ENCODE results near the gene UBFD1. TPM values are rescaled to one million over a fixed set of nuclear protein-coding genes. Genes with fewer than 3 reads are reported as not detected.
A peak's percentile ranks its signal among the peaks of the same experiment; 100 is the strongest.

Gene UBFD1
- polyA plus RNA-seq, 3 donors = 8.0 to 8.9 (median 8.0) TPM

- H3K9ac ChIP-seq (ENCODE audit: insufficient read depth, low read length, poor library complexity, severe bottlenecking) = no peak overlapping the region
- Mint-ChIP-seq H3K36me3 (peaks cover 33 to 51% of the 10 kb centered on the region in 2 donors), H3K4me3 (no peak overlapping the region), H3K9me3 (no peaks in the 10 kb centered on the region), H3K27ac (peak overlapping the region in 1 of 7 donors; percentile 68), H3K4me1 (peaks cover 28% of the 10 kb centered on the region), H3K27me3 (ENCODE audit: low read depth in 3 of 3) (no peaks in the 10 kb centered on the region)
- no peaks in the 10 kb centered on the region for H3K27me3 ChIP-seq (ENCODE audit: control insufficient read depth in 2 of 2, insufficient read depth in 2 of 2, low read length in 2 of 2)
- no peak for DNase-seq
- no peaks in the 10 kb centered on the region for H3K79me2 ChIP-seq (ENCODE audit: insufficient read depth, low read length)
- intact Hi-C loops (cut with micrococcal nuclease) = no loop called here
- H3K4me2 ChIP-seq (replicated peaks; ENCODE audit: extremely low read depth, low read length, poor library complexity, severe bottlenecking) = no peak overlapping the region
- no peaks in the 10 kb centered on the region for H4K20me1 ChIP-seq (ENCODE audit: insufficient read depth, low read length)
- no peak overlapping the region for H3K4me3 ChIP-seq (replicated peaks in 1 of 3; ENCODE audit: low read depth in 2 of 3, low read length in 3 of 3)
- H3K4me1 ChIP-seq (ENCODE audit: control insufficient read depth in 1 of 2, insufficient read depth in 2 of 2, low read length in 2 of 2) = peaks cover 23 to 26% of the 10 kb centered on the region in 2 donors
- no peak for TF ChIP-seq CTCF (IDR thresholded peaks at IDR 0.05)
- WGBS (ENCODE audit: insufficient coverage) = 100% methylated on average over 1 of the region's 1 CpG
- no peaks in the 10 kb centered on the region for H3K9me3 ChIP-seq (replicated peaks in 1 of 2; ENCODE audit: control insufficient read depth in 1 of 2, insufficient read depth in 1 of 2, low read length in 2 of 2)
- peaks cover 22 to 58% of the 10 kb centered on the region in 2 donors for H3K36me3 ChIP-seq (replicated peaks in 1 of 2; ENCODE audit: control insufficient read depth in 1 of 2, insufficient read depth in 2 of 2, low read length in 2 of 2)
- H3K27ac ChIP-seq (ENCODE audit: low read depth in 1 of 2, low read length in 2 of 2) = no peak overlapping the region
- H2AFZ ChIP-seq (ENCODE audit: insufficient read depth, low read depth, low read length, poor library complexity, severe bottlenecking) = no peak overlapping the region
Observed at GRCh38 chr16:23532448-23532847, 25.1 kb upstream of the UBFD1 start.

GRCh38 chr16:23534868-23535860 lies 22.4 kb upstream of the UBFD1 start:
- H3K4me1 ChIP-seq (ENCODE audit: control insufficient read depth in 1 of 2, insufficient read depth in 2 of 2, low read length in 2 of 2) = peaks cover 11 to 15% of the 10 kb centered on the region in 2 donors
- 97% methylated on average over 15 of the region's 19 CpGs for WGBS (ENCODE audit: insufficient coverage)
- peaks cover 31 to 46% of the 10 kb centered on the region in 2 donors for H3K36me3 Mint-ChIP-seq
- H3K9me3 Mint-ChIP-seq = no peaks in the 10 kb centered on the region
- H3K9ac ChIP-seq (ENCODE audit: insufficient read depth, low read length, poor library complexity, severe bottlenecking) = no peak overlapping the region
- no peak for TF ChIP-seq CTCF (IDR thresholded peaks at IDR 0.05)
- no peak overlapping the region for H2AFZ ChIP-seq (ENCODE audit: insufficient read depth, low read depth, low read length, poor library complexity, severe bottlenecking)
- H3K4me3 ChIP-seq (replicated peaks in 1 of 3; ENCODE audit: low read depth in 2 of 3, low read length in 3 of 3) = no peak overlapping the region
- no peak overlapping the region for H3K4me3 Mint-ChIP-seq
- no peak overlapping the region for H3K27ac ChIP-seq (ENCODE audit: low read depth in 1 of 2, low read length in 2 of 2)
- no peak overlapping the region for H3K27ac Mint-ChIP-seq
- no peaks in the 10 kb centered on the region for H3K79me2 ChIP-seq (ENCODE audit: insufficient read depth, low read length)
- no peaks in the 10 kb centered on the region for H3K27me3 ChIP-seq (ENCODE audit: control insufficient read depth in 2 of 2, insufficient read depth in 2 of 2, low read length in 2 of 2)
- no peak for DNase-seq
- peaks cover 19 to 53% of the 10 kb centered on the region in 2 donors for H3K36me3 ChIP-seq (replicated peaks in 1 of 2; ENCODE audit: control insufficient read depth in 1 of 2, insufficient read depth in 2 of 2, low read length in 2 of 2)
- no peaks in the 10 kb centered on the region for H3K27me3 Mint-ChIP-seq (ENCODE audit: low read depth in 3 of 3)
- no peaks in the 10 kb centered on the region for H4K20me1 ChIP-seq (ENCODE audit: insufficient read depth, low read length)
- no peaks in the 10 kb centered on the region for H3K9me3 ChIP-seq (replicated peaks in 1 of 2; ENCODE audit: control insufficient read depth in 1 of 2, insufficient read depth in 1 of 2, low read length in 2 of 2)
- intact Hi-C loops (cut with micrococcal nuclease) = no loop called here
- no peak overlapping the region for H3K4me2 ChIP-seq (replicated peaks; ENCODE audit: extremely low read depth, low read length, poor library complexity, severe bottlenecking)
- H3K4me1 Mint-ChIP-seq = peaks cover 18% of the 10 kb centered on the region
